ENCODE results near the gene CIBAR2. TPM values are rescaled to one million over a fixed set of nuclear protein-coding genes. Genes with fewer than 3 reads are reported as not detected.

Gene CIBAR2
- total RNA-seq, 2 experiments from 2014 or later: not detected

Other genes starting within 250 kb of the CIBAR2 start
- gene ZDHHC7, start 100.9 kb downstream of the CIBAR2 start, total RNA-seq: 10 to 100 TPM; 27.4 to 30.0 TPM
- 1 to 10 TPM; 2.4 to 3.3 TPM for gene KIAA0513, start 84.7 kb downstream of the CIBAR2 start, total RNA-seq

Data from activated naive CD8-positive, alpha-beta T cell treated with anti-CD3 and anti-CD28 coated beads for 36 hours (primary cell).